H1 (cell line): Measurements from ENCODE around the gene VPS37D. TPM values are rescaled to one million over a fixed set of nuclear protein-coding genes. Genes with fewer than 3 reads are reported as not detected.

Experiments
- CTCF ChIA-PET: fragments of 300-600 bp; sonication (Branson Sonifier 250); formaldehyde crosslinking; loops from one replicate; lab custom pipeline; 2021; ENCODE audit not compliant: partially characterized antibody; lab: Charles Lee
- POLR2A ChIA-PET: fragments of 300-600 bp; sonication (Branson Sonifier 250); formaldehyde crosslinking; loops from one replicate; lab custom pipeline; 2021; ENCODE audit warnings: inconsistent platforms; ENCODE audit not compliant: partially characterized antibody; lab: Charles Lee
- DNase-seq, 2 experiments: peaks; one replicate each; pipeline versions ENCODE4 v3.0.0 to v3.0.0-alpha.2; 2010 to 2022; ENCODE audit warnings: low spot score in 2 of 2, low read depth in 1 of 2, mixed read lengths in 1 of 2
- FAIRE-seq: peaks from 2 replicates; lab custom pipeline; 2011; peaks lifted over from hg19 to GRCh38; lab: Jason Lieb, UNC
- H2AFZ ChIP-seq: 2 replicates; pipeline ENCODE4 v1.8.1; 2012; ENCODE audit warnings: low read length, inconsistent platforms
- H2AK5ac ChIP-seq: 2 replicates; pipeline ENCODE4 v1.6.1; 2013; ENCODE audit warnings: low read depth, low read length
- H2BK120ac ChIP-seq: replicated peaks from 2 replicates; pipeline ENCODE3; 2013; ENCODE audit warnings: low read depth, low read length, inconsistent platforms
- H2BK12ac ChIP-seq: 2 replicates; pipeline ENCODE4 v1.6.1; 2013; ENCODE audit warnings: low read depth, low read length
- H2BK15ac ChIP-seq: 2 replicates; pipeline ENCODE4 v1.6.1; 2013; ENCODE audit warnings: low read length
- H2BK20ac ChIP-seq: 2 replicates; pipeline ENCODE4 v1.6.1; 2013; ENCODE audit warnings: low read length
- H2BK5ac ChIP-seq: 2 replicates; pipeline ENCODE4 v1.6.1; 2013; ENCODE audit warnings: low read depth, low read length
- H3K14ac ChIP-seq: 2 replicates; pipeline ENCODE4 v1.6.1; 2013; ENCODE audit warnings: inconsistent platforms; ENCODE audit not compliant: insufficient read length
- H3K18ac ChIP-seq: 2 replicates; pipeline ENCODE4 v1.6.1; 2013; ENCODE audit warnings: low read length; ENCODE audit errors: extremely low read depth
- H3K23ac ChIP-seq: 2 replicates; pipeline ENCODE4 v1.6.1; 2013; ENCODE audit warnings: inconsistent platforms; ENCODE audit not compliant: insufficient read length
- H3K23me2 ChIP-seq: 2 replicates; pipeline ENCODE4 v1.6.1; 2013; ENCODE audit warnings: low read depth, low read length
- H3K27ac ChIP-seq: 2 replicates; pipeline ENCODE4 v1.6.1; 2011; ENCODE audit warnings: low read depth, low read length, inconsistent platforms
- H3K27me3 ChIP-seq, 4 experiments: replicated peaks in 1 of 4; 1 replicate in 1 of 4; 2 replicates in 3 of 4; pipeline versions ENCODE4 v1.6.1 to v1.8.1; 2011 to 2013; ENCODE audit warnings: low read length in 3 of 4, mild to moderate bottlenecking in 3 of 4, inconsistent platforms in 2 of 4, mixed read lengths in 2 of 4, moderate library complexity in 1 of 4; ENCODE audit not compliant: control insufficient read depth in 3 of 4, insufficient read depth in 3 of 4; ENCODE audit errors: extremely low read depth in 1 of 4
- H3K36me3 ChIP-seq, 4 experiments: 2 replicates each; pipeline versions ENCODE4 v1.6.1 to v1.8.1; 2011 to 2013; ENCODE audit warnings: mild to moderate bottlenecking in 4 of 4, low read length in 3 of 4, moderate library complexity in 2 of 4, control low read depth in 1 of 4, inconsistent platforms in 1 of 4; ENCODE audit not compliant: insufficient read depth in 4 of 4, control insufficient read depth in 2 of 4
- H3K4ac ChIP-seq: replicated peaks from 2 replicates; pipeline ENCODE3; 2013; ENCODE audit warnings: low read length, low read depth, mixed read lengths, inconsistent platforms; ENCODE audit not compliant: insufficient read length
- H3K4me1 ChIP-seq, 4 experiments: replicated peaks in 1 of 4; 1 replicate in 1 of 4; 2 replicates in 3 of 4; pipeline versions ENCODE4 v1.6.1 to v1.8.1; 2011 to 2013; ENCODE audit warnings: low read length in 3 of 4, inconsistent platforms in 2 of 4, mixed read lengths in 1 of 4; ENCODE audit not compliant: insufficient read depth in 4 of 4, control insufficient read depth in 3 of 4
- H3K4me2 ChIP-seq, 2 experiments: 2 replicates each; pipeline versions ENCODE4 v1.6.1 to v1.8.1; 2011 to 2013; ENCODE audit warnings: low read depth in 2 of 2, low read length in 2 of 2, control low read depth in 1 of 2, inconsistent platforms in 1 of 2, mild to moderate bottlenecking in 1 of 2; ENCODE audit not compliant: insufficient read depth in 1 of 2
- H3K4me3 ChIP-seq, 4 experiments: fragments of 200-600, 300-600 bp in 1 of 4; sonication (generic), shearing (Covaris generic), sonication (Bioruptor Twin) in 1 of 4; 2 replicates each; pipeline versions ENCODE4 v1.5.1 to v1.8.1; 2011 to 2016; ENCODE audit warnings: low read length in 4 of 4, low read depth in 3 of 4, control low read depth in 2 of 4, inconsistent platforms in 2 of 4, mild to moderate bottlenecking in 2 of 4, mixed read lengths in 1 of 4, moderate library complexity in 1 of 4; ENCODE audit not compliant: insufficient read depth in 2 of 4; ENCODE audit errors: extremely low read depth in 1 of 4
- H3K56ac ChIP-seq: replicated peaks from 2 replicates; pipeline ENCODE3; 2013; ENCODE audit warnings: low read depth, mild to moderate bottlenecking, mixed read lengths, low read length, inconsistent platforms; ENCODE audit not compliant: insufficient read length
- H3K79me1 ChIP-seq: 2 replicates; pipeline ENCODE4 v1.6.1; 2013; ENCODE audit warnings: low read depth, low read length, control low read depth
- H3K79me2 ChIP-seq, 2 experiments: 2 replicates each; pipeline versions ENCODE4 v1.6.1 to v1.8.1; 2012 to 2013; ENCODE audit warnings: low read length in 2 of 2, mild to moderate bottlenecking in 2 of 2, inconsistent platforms in 1 of 2; ENCODE audit not compliant: insufficient read depth in 2 of 2, control insufficient read depth in 1 of 2
- H3K9ac ChIP-seq, 4 experiments: replicated peaks in 1 of 4; 1 replicate in 1 of 4; 2 replicates in 3 of 4; pipeline versions ENCODE4 v1.6.1 to v1.8.1; 2011 to 2013; ENCODE audit warnings: low read depth in 3 of 4, low read length in 3 of 4, control low read depth in 2 of 4, mild to moderate bottlenecking in 2 of 4, moderate library complexity in 2 of 4, inconsistent platforms in 1 of 4; ENCODE audit errors: extremely low read depth in 1 of 4
- H3K9me3 ChIP-seq, 2 experiments: 2 replicates each; pipeline versions ENCODE4 v1.6.1 to v1.8.1; 2012 to 2013; ENCODE audit warnings: mild to moderate bottlenecking in 2 of 2, moderate library complexity in 2 of 2, control low read depth in 1 of 2, inconsistent platforms in 1 of 2, low read depth in 1 of 2, low read length in 1 of 2, mixed read lengths in 1 of 2; ENCODE audit not compliant: insufficient read depth in 2 of 2
- H4K20me1 ChIP-seq, 2 experiments: replicated peaks in 1 of 2; 2 replicates each; pipeline versions ENCODE3 to v1.8.1; 2011 to 2013; ENCODE audit warnings: inconsistent platforms in 2 of 2, low read length in 2 of 2, mild to moderate bottlenecking in 1 of 2; ENCODE audit not compliant: insufficient read depth in 2 of 2, control insufficient read depth in 1 of 2
- H4K5ac ChIP-seq: 2 replicates; pipeline ENCODE4 v1.6.1; 2013; ENCODE audit warnings: low read length, low read depth, mixed read lengths, inconsistent platforms; ENCODE audit not compliant: insufficient read length
- H4K8ac ChIP-seq: 2 replicates; pipeline ENCODE4 v1.8.0; 2013; ENCODE audit warnings: mild to moderate bottlenecking, moderate library complexity, low read length, inconsistent platforms; ENCODE audit not compliant: insufficient read depth; ENCODE audit errors: extremely low read depth
- H4K91ac ChIP-seq: replicated peaks from 2 replicates; pipeline ENCODE3; 2013; ENCODE audit warnings: low read length, mixed read lengths, inconsistent platforms; ENCODE audit not compliant: insufficient read length
- BACH1 ChIP-seq: IDR thresholded peaks from 2 replicates; pipeline ENCODE4 v1.6.1; 2012; ENCODE audit warnings: low read length, improper control_type of control experiment
- CEBPB ChIP-seq: IDR thresholded peaks from 2 replicates; pipeline ENCODE4 v1.6.1; 2012; ENCODE audit warnings: low read depth, low read length
- GABPA ChIP-seq: IDR thresholded peaks from 2 replicates; pipeline ENCODE4 v1.6.1; 2011; ENCODE audit warnings: mild to moderate bottlenecking, low read length, moderate library complexity, borderline replicate concordance; ENCODE audit not compliant: insufficient read depth
- KDM1A ChIP-seq: fragments of 200-600, 300-600 bp; sonication (generic); IDR thresholded peaks from 2 replicates; pipeline ENCODE4 v1.7.1; 2016; ENCODE audit warnings: mild to moderate bottlenecking, low read length, borderline replicate concordance
- NRF1 ChIP-seq: IDR thresholded peaks from 2 replicates; pipeline ENCODE4 v1.6.1; 2011; ENCODE audit warnings: mild to moderate bottlenecking, low read depth, low read length, improper control_type of control experiment
- POU5F1 ChIP-seq: IDR thresholded peaks from 2 replicates; pipeline ENCODE4 v1.6.1; 2011; ENCODE audit warnings: low read depth, mild to moderate bottlenecking, low read length, moderate library complexity
- SAP30 ChIP-seq: fragments of 300-600 bp; sonication (generic); IDR thresholded peaks from 2 replicates; pipeline ENCODE4 v1.7.1; 2012; ENCODE audit warnings: low read length, moderate library complexity, mild to moderate bottlenecking, inconsistent platforms; ENCODE audit not compliant: insufficient read depth, insufficient replicate concordance
- SP1 ChIP-seq: IDR thresholded peaks from 2 replicates; pipeline ENCODE4 v1.6.1; 2011; ENCODE audit warnings: low read depth, low read length
- ZNF274 ChIP-seq: IDR thresholded peaks from 2 replicates; pipeline ENCODE4 v1.7.0; 2012; ENCODE audit warnings: low read length, borderline replicate concordance; ENCODE audit errors: extremely low read depth
- WGBS, 2 experiments: shearing (Covaris generic) in 1 of 2; methylation state at CpG; one replicate each; pipeline versions ENCODE4 v1.1.6 to v1.1.7; 2013 to 2015; ENCODE audit warnings: low lambda C conversion rate in 2 of 2, mixed read lengths in 2 of 2, inconsistent platforms in 1 of 2, low coverage in 1 of 2, missing lambda C conversion rate in 1 of 2; ENCODE audit not compliant: insufficient replicate concordance in 2 of 2, insufficient coverage in 1 of 2, insufficient read length in 1 of 2; ENCODE audit errors: extremely low coverage in 1 of 2, missing lambda C conversion rate in 1 of 2; 5-methylcytosine and 5-hydroxymethylcytosine counted together
- polyA plus RNA-seq, 7 experiments: library from polyadenylated mRNA; depleted of rRNA in 3 of 7; stranded (reverse) in 5 of 7; unstranded in 2 of 7; fragments of >200 nt in 5 of 7; fragments of 200-250 nt in 2 of 7; gene quantifications; 1 replicate in 5 of 7; 2 replicates in 1 of 7; 4 replicates in 1 of 7; pipeline versions ENCODE4 v1.2.1 to v1.2.3, GENCODE V29; 2011 to 2013; ENCODE audit warnings: missing spikeins in 2 of 7, mixed read lengths in 2 of 7
- total RNA-seq: library from RNA; stranded (reverse); fragmentation: NEBNext Ultra II Directional; extraction: Animal tissue kit (Norgen Biotek cat#: 25700); gene quantifications from 2 replicates; pipeline ENCODE4 v1.2.1, GENCODE V29; 2021
- TF ChIP-seq, protein P1 (sequence below): IDR thresholded peaks from 2 replicates; pipeline ENCODE4 v1.6.1; 2012; ENCODE audit warnings: low read length, inconsistent platforms

VPS37D gene
- total and polyA plus RNA-seq, 2 of the 8 experiments (the other 6 are each of a cell fraction or from before 2014, with no cell fraction given), result 3.4 to 5.0 TPM

DNA sequence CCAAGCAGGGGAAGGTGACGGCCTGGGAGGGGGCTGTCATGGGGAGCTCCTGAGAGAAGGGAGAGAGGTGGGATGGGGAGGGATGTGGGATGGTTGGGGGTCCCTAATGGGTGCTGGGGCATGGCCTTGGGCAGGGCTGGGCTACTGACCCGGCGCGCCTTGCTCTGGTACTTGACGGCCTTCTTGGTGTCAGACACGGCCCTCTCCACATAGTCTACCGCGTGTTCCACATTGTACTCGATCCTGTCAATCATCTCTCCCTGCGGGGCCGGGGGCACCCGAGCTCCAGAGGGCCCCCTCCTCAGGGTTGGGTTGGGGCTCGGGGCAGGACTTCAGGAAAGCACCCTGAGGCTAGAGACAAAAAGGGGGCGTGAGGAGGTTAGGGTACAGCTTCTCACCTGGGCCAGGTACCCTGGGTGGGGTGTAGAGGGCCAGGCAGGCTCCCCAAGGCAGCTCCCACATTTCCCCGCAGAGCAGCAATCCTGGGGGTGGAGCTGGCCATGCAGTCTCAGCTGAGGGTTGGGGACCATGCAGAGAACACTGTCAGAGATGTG is 33.0 kb downstream of the VPS37D start:
- POLR2A ChIA-PET, result interaction anchor here (0.6 to 4.9 kb wide), 8 partner anchors 9 to 179 kb away, joined by 3 to 37 read pairs (median 4); partner anchors contain the start of gene BAZ1B
- H2BK12ac ChIP-seq, result no peak overlapping the region
- H3K18ac ChIP-seq, result no peak overlapping the region
- H3K4ac ChIP-seq, result no peak overlapping the region
- no peak overlapping the region for H3K23ac ChIP-seq
- CTCF ChIA-PET, result interaction anchor here (0.7 to 9.7 kb wide), 33 partner anchors 9 to 153 kb away, joined by 3 to 130 read pairs (median 4); partner anchors contain the start of gene STX1A
- no peak overlapping the region for H2BK20ac ChIP-seq
- no peak overlapping the region for H2BK15ac ChIP-seq
- no peak overlapping the region for H4K91ac ChIP-seq
- no peak overlapping the region for H3K56ac ChIP-seq
- no peak overlapping the region for H3K14ac ChIP-seq
- no peak overlapping the region for H2BK120ac ChIP-seq
- no peaks in the 10 kb centered on the region for H3K79me2 ChIP-seq
- H3K27ac ChIP-seq, result no peak overlapping the region
- DNase-seq, result no peak
- H2AK5ac ChIP-seq, result no peak overlapping the region
- H3K4me3 ChIP-seq, result no peak overlapping the region
- H4K20me1 ChIP-seq, result peaks cover 6 to 18% of the 10 kb centered on the region in 2 experiments
- H3K36me3 ChIP-seq, result peaks cover 6 to 24% (median 10%) of the 10 kb centered on the region in 4 experiments; a peak in 5 of 8 replicates
- no peak overlapping the region for H3K9ac ChIP-seq
- H4K5ac ChIP-seq, result no peak overlapping the region
- H3K79me1 ChIP-seq, result no peaks in the 10 kb centered on the region
- H2BK5ac ChIP-seq, result no peak overlapping the region
- no peaks in the 10 kb centered on the region; a peak in 1 of 7 replicates for H3K27me3 ChIP-seq
- H2AFZ ChIP-seq, result no peak overlapping the region
- H4K8ac ChIP-seq, result no peak overlapping the region
- FAIRE-seq, result no peak
- H3K23me2 ChIP-seq, result peaks cover 2% of the 10 kb centered on the region; the same call in 1 of the 2 replicates
- H3K4me1 ChIP-seq, result peaks cover 0 to 16% (median 13%) of the 10 kb centered on the region in 4 experiments; a peak in 6 of 7 replicates
- H3K9me3 ChIP-seq, result no peaks in the 10 kb centered on the region
- no peak overlapping the region for H3K4me2 ChIP-seq
- 84% methylated on average over 15 of the region's 15 CpGs; no CpG with 5 or more reads in 1 of the 2 experiments for WGBS, 2 experiments
- TF ChIP-seq CEBPB, result no peak
- TF ChIP-seq, protein P1, sequence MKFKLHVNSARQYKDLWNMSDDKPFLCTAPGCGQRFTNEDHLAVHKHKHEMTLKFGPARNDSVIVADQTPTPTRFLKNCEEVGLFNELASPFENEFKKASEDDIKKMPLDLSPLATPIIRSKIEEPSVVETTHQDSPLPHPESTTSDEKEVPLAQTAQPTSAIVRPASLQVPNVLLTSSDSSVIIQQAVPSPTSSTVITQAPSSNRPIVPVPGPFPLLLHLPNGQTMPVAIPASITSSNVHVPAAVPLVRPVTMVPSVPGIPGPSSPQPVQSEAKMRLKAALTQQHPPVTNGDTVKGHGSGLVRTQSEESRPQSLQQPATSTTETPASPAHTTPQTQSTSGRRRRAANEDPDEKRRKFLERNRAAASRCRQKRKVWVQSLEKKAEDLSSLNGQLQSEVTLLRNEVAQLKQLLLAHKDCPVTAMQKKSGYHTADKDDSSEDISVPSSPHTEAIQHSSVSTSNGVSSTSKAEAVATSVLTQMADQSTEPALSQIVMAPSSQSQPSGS, result no peak
- no peak for TF ChIP-seq POU5F1
- no peak for TF ChIP-seq ZNF274
- TF ChIP-seq GABPA, result no peak
- no peak for TF ChIP-seq BACH1
- no peak for TF ChIP-seq SAP30
- no peak for TF ChIP-seq KDM1A
- TF ChIP-seq SP1, result no peak
- no peak for TF ChIP-seq NRF1
